Measurements from ENCODE around the gene FIBCD1.

FIBCD1 gene

DNA sequence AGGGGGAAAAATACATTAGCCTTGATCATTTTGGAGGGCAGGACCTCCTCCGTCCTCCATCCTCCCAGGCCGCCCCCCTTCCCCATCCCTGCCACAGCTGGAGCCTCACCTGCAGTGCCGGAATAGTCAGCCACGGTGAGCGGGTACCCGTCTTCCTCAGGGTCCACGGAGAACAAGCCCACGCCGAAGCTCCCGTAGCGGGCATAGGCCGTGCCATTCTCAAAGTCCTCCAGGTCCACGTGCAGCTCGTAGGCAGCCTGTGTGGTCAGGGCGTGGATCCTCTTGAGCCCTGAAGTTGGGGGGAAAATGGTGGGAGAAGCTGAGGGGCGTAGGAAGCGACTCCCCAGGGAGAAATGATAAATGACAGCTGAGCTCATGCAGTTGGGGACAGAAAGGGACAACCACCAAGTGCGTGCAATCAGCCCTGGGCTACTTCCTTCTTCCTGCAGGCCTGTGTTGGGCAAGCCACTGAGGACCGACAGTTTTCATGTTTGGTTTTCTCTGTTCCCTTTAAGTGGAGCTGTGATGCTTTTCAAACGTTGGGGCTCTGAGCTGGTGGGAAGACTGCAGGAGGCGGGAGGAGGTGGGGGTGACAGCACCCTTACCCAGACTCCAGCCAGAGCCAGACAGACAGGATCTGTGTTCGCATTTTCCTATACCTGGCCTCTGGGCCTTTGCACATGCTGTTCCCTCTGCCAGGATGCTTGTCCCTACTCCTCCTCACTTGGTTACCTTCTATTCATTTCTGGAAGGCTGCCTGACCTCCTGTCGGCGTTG lies 33.7 kb downstream of the FIBCD1 start:
- no peak for FAIRE-seq

DNA sequence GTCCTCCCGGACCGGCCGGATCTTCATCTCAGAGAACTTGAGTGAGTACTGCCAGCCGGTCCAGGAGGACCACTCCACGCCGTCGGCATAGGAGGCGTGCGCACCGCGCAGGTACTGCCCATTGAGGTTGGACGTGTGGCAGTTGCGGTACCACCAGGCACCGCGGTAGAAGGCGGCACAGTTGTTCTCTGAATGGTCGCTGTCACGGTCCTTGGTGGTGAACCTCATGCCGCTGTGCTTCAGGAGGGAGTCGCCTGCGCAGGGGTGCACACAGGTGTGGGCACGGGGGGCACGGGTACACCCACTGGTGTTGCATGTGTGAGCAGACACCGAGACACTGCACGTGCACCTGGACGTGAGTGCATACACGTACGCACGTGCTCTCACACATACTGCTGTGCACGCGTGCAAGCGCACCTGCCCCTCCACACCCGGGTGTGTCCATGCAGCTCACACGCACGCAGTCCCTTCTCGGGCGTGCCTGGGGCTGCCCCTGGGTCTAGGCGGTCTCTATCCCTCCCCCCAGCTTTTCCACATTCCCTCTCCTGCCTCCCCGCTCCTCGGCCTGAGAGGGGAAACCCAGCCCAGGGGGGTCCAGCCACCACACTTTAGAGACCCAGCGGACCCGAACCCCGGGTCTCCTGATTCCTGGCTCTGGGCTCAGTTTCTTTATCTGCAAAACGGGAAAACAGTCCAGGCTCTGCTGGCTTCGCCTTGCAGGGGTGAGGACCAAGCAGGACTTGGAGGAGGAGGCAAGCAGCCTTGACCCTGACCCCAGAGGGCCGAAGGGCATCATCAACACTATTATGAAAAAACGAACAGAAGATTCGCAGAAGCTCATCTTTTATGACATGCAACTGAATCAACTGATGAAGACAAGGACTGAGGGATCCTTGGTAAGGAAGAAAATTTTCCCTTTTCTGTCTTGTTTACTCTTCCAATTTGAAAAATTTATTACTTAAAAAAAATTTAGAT lies 34.7 kb downstream of the FIBCD1 start:
- no peak for FAIRE-seq

DNA sequence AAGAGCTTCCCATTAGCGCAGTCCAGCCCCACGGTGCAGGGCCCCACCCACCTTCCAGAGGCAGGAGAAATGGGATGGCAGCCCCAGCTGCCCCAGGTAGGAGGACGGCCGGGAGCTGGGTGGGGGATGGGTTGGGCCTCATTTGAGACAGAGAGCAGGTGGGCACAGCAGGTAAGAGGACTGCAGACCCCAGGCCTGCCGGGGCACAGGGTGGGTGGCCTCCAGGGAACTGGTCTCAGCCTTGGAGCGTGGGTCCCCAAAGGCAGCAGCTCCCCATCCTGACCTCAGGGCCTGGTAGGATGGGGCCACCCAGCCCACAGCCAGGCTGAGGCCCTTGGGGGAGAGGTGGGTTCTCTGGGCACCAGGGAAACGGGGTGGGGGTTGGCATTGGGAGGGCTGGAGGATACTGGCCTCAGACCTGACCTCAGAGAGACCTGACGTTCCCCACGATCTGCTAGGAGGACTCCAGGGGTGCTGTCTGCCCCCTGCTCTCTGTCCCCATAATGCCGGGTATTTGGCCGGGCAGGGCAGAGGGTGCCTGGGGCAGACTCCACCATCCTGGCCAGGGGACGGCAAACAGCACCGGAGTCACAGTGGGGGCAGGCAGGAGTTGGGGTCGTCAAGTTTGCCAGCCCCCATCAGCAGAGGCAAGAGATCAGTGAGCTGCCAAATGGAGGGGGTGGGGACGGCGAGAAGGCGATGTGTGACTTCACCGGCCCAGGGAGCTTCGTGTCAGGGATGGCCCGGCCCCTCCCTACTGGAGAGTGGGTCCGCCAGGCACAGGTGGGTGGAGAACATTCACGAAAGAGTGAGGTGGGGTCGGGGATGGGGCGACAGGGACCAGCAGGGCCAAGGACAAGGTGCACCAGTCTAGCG lies 35.6 kb downstream of the FIBCD1 start:
- FAIRE-seq, result no peak

DNA sequence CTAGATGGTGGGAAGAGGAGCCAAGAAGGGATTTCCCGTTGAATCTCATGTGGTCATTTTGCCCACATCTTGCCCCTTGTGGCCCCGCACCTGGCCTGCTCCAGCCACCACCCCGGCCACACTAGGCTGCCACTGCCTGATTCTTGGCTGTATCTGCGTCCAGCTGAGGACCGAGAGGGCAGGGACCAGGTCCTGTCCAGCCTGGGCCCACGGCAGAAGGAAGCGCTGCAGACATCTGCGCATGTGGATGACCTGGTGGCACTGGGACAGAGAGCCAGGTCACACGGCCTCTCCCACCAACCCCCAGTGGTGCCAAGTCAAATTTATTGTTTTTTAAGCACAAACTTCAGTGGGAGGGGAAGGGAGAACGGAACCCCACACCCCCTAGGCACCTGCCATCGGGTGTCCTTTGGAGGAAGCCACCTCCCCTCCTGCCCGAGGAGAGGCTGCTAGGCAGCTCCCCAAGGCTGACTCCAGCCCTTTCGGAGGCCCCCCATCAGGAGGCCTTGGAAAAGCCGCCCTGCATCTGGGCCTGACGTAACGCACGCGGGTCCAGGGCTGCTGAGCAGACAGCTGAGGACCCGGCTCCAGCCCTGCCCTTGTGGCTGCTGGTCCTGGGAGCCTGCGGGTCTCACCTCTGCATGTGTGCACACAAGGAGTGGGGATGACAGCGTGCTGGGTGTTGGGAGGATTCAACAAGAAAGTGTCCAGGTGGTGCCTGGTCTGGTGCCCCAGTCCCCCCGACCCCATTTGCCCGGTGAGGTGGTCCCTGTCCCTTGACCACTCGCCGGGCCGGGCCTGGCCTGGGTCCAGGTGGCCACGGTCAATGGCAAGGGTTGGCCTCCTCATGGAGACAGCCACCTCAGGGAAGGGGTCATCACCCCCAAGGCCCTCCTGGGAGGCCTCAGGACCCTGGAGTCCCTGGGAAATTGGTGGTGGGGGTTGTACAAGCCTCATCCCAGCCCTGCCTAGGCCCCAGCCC lies 36.6 kb downstream of the FIBCD1 start:
- no peak for FAIRE-seq

DNA sequence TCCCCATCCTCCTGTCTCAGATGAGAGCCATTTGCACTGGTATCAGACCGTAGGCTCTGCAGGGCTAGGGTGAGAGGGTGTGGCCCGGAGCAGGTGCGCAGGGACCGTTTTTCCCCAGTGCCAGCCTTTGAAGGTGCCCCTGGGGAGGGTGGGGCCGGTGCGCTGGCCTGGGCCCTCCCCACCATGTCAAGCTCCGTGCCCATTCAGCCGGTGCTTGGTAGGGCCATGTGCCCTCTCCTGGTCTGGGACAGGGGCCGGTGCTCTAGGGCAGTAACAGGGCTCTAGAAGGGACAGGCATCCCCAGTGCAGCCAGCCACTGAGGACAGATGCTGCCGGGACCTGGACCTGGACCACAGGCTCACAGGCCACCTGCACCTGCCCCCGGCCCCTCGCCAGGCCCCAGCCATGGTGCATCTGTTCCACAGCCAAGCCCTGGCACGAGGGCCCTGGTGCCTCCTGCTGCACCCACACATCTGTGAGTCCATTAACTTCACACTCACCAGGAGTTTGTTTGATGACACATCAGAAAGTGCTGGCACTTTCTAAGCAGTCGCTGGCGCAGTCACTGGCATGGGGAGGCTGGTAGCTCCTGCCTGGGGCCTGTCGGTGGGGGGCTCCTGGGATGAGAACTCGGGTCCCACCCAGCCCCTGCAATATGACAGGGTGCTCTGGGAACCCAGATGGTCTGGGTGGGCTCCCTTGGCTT lies 37.4 kb downstream of the FIBCD1 start:
- no peak for FAIRE-seq

DNA sequence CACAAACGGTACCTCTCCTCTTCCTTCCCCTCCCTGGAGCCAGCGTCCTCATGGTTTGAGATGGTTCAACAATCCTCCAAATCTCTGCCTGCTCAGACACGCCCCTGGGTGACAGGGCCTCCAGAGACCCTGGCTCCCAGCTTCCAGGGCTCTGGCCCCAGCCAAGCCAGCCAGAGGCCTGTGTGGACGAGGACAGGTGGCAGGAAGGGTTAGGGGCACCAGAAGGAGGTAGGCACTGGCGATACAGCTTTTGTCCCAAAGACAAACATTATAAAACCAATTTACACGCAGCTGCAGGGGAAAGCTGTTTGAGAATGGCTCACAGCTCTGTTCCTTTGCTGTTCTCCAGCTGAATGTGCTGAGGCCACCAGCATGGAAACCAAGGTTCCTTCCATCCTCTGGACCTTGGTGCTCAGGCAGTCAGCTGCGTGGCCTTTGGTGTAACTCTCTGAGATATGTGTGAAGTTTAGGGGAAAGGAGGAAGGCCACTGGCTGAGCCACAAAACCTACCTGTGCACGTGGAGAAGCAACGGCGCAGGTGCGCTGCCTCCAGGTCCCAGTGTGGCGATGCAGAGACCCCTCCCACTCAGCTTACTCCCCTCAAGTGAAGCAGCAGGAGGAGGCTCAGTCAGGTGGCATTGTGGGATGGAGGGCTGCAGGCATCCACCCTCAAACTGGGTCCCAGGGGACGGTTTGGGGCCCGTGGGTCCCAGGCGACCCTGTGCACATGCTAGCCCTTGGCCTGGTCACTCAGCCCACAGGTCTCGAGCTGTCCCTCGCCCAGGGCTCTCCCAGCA lies 38.1 kb downstream of the FIBCD1 start:
- no peak for FAIRE-seq

DNA sequence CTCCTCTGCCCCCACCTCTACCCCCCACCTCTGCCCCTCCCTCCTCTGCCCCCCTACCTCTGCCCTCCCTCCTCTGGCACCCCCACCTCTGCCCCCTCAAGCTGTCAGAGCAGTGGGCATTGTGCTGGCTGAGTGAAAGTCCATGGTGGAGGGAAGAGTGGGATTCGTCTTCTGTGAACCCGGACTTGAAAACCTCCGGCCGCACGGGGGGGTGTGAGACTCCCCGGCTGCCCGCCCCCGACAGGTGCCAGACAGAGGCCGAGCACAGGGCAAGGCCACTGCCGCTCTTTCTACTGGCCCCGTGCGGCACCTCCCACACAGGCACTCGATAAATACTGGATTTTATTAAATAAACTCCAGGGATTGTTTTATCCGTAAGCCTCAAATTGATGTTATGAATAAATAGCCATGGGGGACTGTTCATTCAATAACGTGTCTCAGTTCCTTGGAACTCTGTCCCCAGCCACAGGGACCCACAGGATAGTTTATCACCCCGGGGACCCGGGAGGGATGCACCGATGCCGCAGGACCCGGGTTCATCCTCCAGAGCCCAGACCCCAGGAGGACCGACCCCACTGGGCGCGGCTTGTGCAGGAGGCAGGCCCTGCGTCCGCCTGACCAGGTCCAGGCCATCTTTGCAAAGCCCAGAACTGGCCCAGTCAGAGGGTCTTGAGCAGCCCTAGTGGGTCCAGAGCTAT lies 39.8 kb downstream of the FIBCD1 start:
- FAIRE-seq, result no peak

DNA sequence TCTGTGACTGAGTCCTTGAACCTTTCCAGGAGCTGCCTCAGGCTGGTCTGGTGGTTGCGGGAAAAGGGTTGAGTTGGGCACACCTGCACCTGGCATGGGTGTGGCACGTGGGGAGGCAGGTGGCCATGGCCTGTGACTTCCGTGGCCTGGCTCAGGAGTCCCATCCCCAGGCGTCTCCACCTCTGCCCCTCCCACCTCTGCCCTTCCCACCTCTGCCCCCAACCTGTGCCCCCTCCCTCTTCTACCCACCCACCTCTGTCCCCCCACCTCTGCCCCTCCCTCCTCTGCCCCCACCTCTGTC lies 40.5 kb downstream of the FIBCD1 start:
- FAIRE-seq, result no peak

DNA sequence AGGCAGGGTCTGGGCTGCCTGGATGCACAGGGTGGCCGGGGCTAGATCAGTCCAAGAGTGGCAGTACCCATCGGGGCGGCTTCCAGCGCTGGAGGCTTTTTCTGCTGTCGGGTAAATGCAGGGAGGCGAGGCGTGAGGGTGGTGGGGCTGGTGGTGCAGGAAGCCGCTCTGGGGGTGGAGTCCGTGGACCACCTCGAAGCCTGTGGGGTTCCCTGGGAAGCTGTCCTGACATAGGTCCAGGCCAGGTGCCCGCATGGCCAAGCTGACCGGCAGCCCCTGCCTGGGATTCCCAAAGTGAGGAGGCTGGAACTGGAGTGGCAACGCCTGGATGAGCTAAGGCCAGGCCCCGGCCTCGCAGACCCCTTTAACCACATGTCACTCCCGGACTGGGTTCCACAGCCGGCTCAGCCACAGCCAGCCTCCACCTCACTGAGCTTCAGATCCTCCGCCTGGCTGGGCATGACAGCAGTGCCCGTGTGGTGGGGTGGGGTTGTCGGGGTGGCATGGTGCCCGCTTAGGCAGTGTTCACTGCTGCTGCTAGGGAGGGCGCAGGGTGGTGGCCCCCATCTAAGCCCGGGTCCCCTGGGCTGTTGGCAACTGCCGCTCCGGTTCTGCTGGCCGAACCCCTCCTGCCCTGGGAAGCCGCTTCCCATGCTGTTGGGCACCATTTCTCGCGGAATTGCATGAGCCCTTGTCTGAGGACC lies 41.0 kb downstream of the FIBCD1 start:
- no peak for FAIRE-seq

DNA sequence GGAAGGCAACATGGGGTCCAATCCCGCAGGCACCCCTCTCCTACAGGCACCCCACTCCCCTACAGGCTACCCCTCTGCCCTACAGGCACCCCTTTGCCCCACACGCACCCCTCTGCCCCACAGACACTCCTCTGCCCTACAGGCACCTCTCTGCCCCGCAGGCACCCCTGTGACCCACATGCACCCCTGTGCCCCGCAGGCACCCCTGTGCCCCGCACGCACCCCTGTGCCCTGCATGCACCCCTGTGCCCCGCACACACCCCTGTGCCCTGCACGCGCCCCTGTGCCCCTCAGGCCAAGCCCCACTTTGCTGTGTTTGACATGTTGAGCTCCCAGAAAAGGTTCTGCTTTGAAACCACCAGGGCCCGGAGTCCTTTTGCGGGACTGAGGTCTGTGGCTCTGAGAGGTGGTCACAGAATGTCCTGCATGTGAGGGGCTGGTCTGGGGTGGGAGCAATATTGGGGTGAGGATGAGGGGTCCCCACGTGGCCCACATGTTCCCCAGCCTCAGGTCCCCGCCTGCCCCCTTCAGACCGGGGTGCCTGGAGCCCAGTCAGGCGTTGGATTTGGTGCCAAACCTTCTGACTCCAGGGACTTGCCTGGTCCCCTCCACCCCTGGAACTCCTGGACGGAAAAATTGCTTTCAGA lies 41.8 kb downstream of the FIBCD1 start:
- no peak for FAIRE-seq

DNA sequence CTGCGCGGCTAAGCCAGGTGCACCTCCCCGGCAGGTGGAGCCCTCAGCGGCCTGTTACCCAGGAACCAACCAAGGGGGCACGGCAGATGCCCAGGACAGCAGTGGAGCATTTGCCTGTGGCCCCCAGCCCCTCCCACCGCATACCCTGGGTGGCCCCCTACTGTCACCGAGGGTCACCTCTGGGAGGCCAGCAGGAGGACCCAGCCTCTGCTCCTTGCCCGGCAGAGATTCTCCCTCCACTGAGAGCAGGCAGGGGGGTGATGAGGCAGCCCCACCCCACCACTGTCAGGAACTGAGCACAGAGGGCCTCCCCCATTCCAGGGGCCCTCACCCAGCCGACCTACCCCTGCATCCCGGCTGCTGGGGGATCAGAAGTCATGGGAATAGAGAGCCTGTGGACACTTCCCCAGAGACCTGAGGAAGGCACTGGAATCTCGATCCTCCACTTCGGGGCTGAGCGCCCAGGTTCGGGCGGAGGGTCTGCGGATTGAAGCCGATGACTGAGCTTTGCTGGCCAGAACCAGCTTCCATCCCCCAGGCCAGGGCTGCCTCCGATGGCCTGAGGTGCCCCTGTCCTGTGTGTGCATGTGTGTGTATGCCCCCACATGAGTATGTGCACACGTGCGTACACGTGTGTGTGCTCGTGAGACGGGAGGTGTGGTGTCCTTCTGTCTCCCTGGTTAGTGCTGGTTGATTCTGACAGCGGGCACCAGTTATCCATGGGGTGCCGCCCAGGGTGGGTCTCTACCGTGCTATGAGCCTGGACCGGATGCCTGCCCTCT lies 42.6 kb downstream of the FIBCD1 start, which contains the start of gene QRFP:
TSS of gene QRFP (minus strand) at position 580 of the 782 bp plus-strand sequence. CDS start 2,974 bp downstream, outside the sequence.
- no peak for FAIRE-seq

DNA sequence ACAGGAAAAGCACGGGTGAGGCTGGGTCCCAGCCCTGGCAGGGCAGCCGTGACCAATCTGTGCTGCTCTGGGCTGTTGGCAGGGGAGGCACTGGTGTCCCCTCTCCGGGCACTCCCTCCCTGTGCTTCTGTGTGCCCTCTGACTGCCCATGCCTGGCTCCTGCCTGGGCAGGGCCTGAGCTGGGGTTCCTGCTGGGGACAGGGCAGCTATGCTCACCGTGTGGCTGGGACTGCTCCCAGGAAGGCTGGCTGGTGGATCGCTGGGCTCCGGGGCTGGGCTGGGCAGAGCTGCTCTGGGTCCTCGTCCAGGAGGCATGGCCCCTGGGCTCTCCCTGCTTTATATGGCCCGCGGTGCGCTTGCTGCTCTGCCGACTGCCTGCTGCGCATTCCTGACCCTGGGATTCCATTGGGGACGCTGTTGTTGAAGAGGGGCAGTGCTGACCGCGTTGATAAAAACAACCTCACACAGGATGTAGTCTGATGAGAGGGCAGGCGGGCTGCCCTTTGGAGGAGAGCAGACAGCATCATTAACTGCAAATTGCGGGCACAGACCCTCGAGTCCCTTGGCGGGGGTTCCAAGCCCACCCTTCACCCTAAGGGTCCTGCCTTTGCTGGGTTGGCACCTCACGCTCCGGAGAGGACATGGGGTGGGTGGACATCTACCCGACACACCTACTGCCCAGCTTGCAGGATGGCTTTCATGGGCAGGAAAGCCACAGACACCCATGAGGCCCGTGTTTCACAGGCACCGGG lies 43.4 kb downstream of the FIBCD1 start:
- FAIRE-seq, result no peak

DNA sequence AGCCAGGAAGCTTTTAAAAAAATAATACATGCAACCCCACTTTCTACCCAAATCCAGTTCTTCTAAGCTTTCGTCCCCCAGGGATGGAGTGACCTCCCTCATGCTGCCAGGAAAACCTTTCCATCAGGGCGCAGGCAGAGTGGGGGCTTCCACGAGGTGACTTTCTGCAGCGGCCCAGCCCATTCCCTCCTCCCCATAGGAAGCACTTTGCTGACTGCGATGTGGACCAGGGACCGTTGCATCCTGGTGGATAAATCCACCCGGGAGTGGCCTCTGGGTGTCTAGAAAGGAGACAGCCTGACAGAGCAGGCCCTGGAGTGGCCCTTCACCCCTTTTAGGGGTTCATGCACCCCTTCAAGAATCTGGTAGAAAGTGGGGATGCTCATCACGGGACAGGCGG lies 44.0 kb downstream of the FIBCD1 start:
- no peak for FAIRE-seq

DNA sequence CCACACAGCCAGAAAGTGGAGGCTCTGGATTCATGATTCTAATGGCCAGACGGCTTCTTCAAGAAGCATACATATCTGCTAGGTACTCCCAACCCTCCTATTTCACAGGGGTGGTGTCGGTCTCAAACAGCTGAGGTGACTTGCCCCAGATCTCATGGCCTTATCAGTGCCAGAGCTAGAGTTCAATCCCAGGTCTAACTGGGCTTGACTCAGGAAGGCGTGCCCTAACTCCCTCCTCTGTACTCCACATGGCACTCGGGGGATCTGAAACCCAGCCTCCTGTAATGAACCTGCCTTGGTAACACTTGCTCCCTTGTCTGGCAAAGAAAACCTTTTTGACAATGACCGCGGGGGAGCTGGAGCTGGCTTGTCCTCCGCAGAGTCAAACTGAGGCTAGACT lies 44.5 kb downstream of the FIBCD1 start:
- no peak for FAIRE-seq

DNA sequence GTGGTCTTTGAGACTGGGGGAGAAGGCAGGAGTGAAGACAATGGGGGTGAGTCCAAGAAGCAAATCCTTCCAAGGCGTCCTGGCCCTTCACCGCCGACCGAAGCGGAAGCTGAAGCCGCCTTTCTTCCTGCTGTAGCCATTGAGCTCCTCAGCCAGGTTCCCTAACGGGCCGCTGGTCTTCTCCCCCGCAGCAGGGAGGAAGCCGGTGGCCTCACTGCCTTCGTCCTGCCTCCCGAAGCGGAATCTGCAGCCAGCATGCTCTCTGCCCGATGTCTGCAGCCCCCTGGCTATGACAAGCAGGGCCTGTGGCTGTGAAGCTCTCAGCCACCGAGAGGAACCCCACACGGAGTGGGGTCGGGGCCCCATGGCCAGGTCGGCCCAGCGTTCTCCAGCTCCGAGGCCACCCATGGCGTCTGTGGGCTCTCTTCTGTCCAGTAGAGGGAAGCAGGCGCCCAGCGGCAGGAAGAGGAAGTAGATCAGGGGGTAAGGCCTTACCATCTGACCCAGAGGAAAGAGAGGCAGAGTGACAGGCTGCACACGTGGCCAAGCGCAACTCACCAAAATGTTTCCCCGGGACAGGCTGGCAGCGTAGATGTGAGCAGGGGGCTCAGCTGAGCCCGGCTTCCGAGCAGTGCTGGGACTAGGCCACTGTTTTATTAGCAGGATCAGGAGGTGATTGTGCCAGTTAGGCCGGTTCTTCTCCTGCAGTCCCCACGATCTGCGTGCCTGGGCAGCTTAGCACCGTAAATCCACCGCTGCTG lies 45.5 kb downstream of the FIBCD1 start:
- no peak for FAIRE-seq

All from colon (tissue), 2 donors.